Ovary (tissue), 9 donors: ENCODE measurements around the gene PPARD. TPM values are rescaled to one million over a fixed set of nuclear protein-coding genes. Genes with fewer than 3 reads are reported as not detected.

Source experiments
- DNase-seq, 5 donors: peaks; one replicate each; pipeline ENCODE4 v3.0.0-alpha.2; 2019 to 2020
- H3K27ac ChIP-seq, 2 donors: fragments of 200-600 bp; one replicate each; pipeline versions ENCODE4 v1.5.1 to v1.8.0; 2019 to 2022
- H3K27me3 ChIP-seq: fragments of 200-600 bp; one replicate; pipeline ENCODE4 v1.8.0; 2022
- H3K36me3 ChIP-seq: fragments of 200-600 bp; sonication (generic); one replicate; pipeline ENCODE4 v1.5.1; 2019
- H3K4me1 ChIP-seq: one replicate; pipeline ENCODE4 v1.8.1; 2013; ENCODE audit warnings: mild to moderate bottlenecking, moderate library complexity; ENCODE audit not compliant: insufficient read depth
- H3K4me3 ChIP-seq: fragments of 200-600 bp; sonication (generic); one replicate; pipeline ENCODE4 v1.5.1; 2017
- H3K9me3 ChIP-seq, 2 donors: fragments of 200-600 bp in 1 of 2; sonication (generic) in 1 of 2; one replicate each; pipeline versions ENCODE4 v1.5.1 to v1.8.1; 2013 to 2019; ENCODE audit warnings: mild to moderate bottlenecking in 1 of 2, moderate library complexity in 1 of 2
- CTCF ChIP-seq, 3 donors: fragments of 450-650 bp in 2 of 3; fragments of 200-600 bp in 1 of 3; IDR thresholded peaks; one replicate each; pipeline versions ENCODE4 v1.5.1 to v1.8.0; 2016 to 2022; ENCODE audit warnings: antibody characterized with exemption in 3 of 3, mild to moderate bottlenecking in 1 of 3
- EP300 ChIP-seq: sonication (generic); formaldehyde crosslinking; IDR thresholded peaks from one replicate; pipeline ENCODE4 v1.6.1; 2017; ENCODE audit warnings: antibody characterized with exemption
- POLR2A ChIP-seq: fragments of 450-650 bp; IDR thresholded peaks from one replicate; pipeline ENCODE4 v1.6.1; 2017; ENCODE audit warnings: antibody characterized with exemption, mild to moderate bottlenecking, moderate library complexity
- WGBS, 3 donors: extraction: QIAGEN DNeasy Blood & Tissue Kit in 1 of 3; methylation state at CpG; one replicate each; pipeline versions ENCODE4 v1.1.5 to v1.1.7; 2013 to 2017; 5-methylcytosine and 5-hydroxymethylcytosine counted together
- intact Hi-C, 4 donors: fragments of 100-400 bp; cut with DNase I; formaldehyde crosslinking; loops; one replicate each; pipeline versions ENCODE4 v1.11.0 to v1.15.1; 2022 to 2023
- polyA plus RNA-seq, 2 donors: library from polyadenylated mRNA; stranded (reverse); fragments of 200-250 nt in 1 of 2; fragments of 350-450 nt in 1 of 2; fragmentation: Illumina TruSeq in 1 of 2; extraction: RNeasy Lipid Tissue Mini Kit (QIAGEN cat#74804) in 1 of 2; gene quantifications; one replicate each; pipeline ENCODE4 v1.2.3, GENCODE V29; 2013 to 2014
- total RNA-seq, 7 donors: library from RNA; depleted of rRNA in 2 of 7; stranded (reverse); fragments of >200 nt in 2 of 7; fragmentation: NEBNext Ultra II Directional in 3 of 7; extraction: Animal tissue kit (Norgen Biotek cat#: 25700) in 3 of 7; gene quantifications; one replicate each; pipeline versions ENCODE4 v1.1.0 to v1.2.4, GENCODE V29; 2016 to 2023
- donor health status: DM: no; HTN: no; CAD: no; lungs with moderate emphysema.
- donor health status: DM: no; HTN: no; CAD: no.
- donor health status: Bipolar disorder and iron deficiency.
- donor health status: DM: yes; HTN: yes; CAD: no.
- donor health status: DM: no; HTN: no; CAD: no.
- donor health status: DM: yes; HTN: yes; CAD: no.

Gene PPARD
- total and polyA plus RNA-seq, 9 donors: 7.9 to 55.9 (median 25.0) TPM

- 12 to 17% (median 14%) methylated on average over 3 of the region's 3 CpGs for WGBS, 3 donors
- peaks cover 20% of the 10 kb centered on the region for H3K4me1 ChIP-seq
- intact Hi-C loops: no loop called here
Observed at GRCh38 chr6:35358086-35358485, 15.7 kb downstream of the PPARD start.

GRCh38 chr6:35359346-35359743 is 17.0 kb downstream of the PPARD start:
- Histone ChIP-seq H3K9me3 (no peaks in the 10 kb centered on the region), H3K36me3 (no peaks in the 10 kb centered on the region), H3K27me3 (no peaks in the 10 kb centered on the region), H3K4me3 (no peak overlapping the region), H3K4me1 (peaks cover 20% of the 10 kb centered on the region), H3K27ac (no peak overlapping the region)
- 97 to 99% (median 97%) methylated on average over 5 of the region's 5 CpGs for WGBS, 3 donors
- TF ChIP-seq CTCF (IDR thresholded peaks at IDR 0.05) (no peak), EP300 (no peak), POLR2A (no peak)
- peak in 1 of 5 donors; percentile 27 for DNase-seq
- intact Hi-C loops: no loop called here

More at GRCh38 chr6:35358086-35358485, 15.7 kb downstream of the PPARD start:
- DNase-seq: peak in 2 of 5 donors; percentile 10 to 13
- no peak overlapping the region for H3K27ac ChIP-seq
- no peaks in the 10 kb centered on the region for H3K27me3 ChIP-seq
- no peak overlapping the region for H3K4me3 ChIP-seq
- no peaks in the 10 kb centered on the region for H3K36me3 ChIP-seq
- TF ChIP-seq EP300 (no peak), POLR2A (no peak), CTCF (IDR thresholded peaks at IDR 0.05) (no peak)
- H3K9me3 ChIP-seq: no peaks in the 10 kb centered on the region

- Histone ChIP-seq H3K4me3 (no peak overlapping the region), H3K27ac (no peak overlapping the region), H3K36me3 (no peaks in the 10 kb centered on the region), H3K27me3 (no peaks in the 10 kb centered on the region), H3K4me1 (peaks cover 20% of the 10 kb centered on the region), H3K9me3 (no peaks in the 10 kb centered on the region)
- TF ChIP-seq POLR2A: no peak
- no peak for TF ChIP-seq CTCF (IDR thresholded peaks at IDR 0.05)
- no peak for TF ChIP-seq EP300
- WGBS, 3 donors: 9% methylated on average over 2 of the region's 2 CpGs
- peak in 4 of 5 donors; percentile 41 to 69 (median 63) for DNase-seq
- intact Hi-C loops: no loop called here
Observed at GRCh38 chr6:35359744-35360348, 17.5 kb downstream of the PPARD start.

GRCh38 chr6:35360349-35361138 is 18.2 kb downstream of the PPARD start:
- no peaks in the 10 kb centered on the region for H3K27me3 ChIP-seq
- H3K9me3 ChIP-seq: no peaks in the 10 kb centered on the region
- TF ChIP-seq POLR2A (no peak), CTCF (IDR thresholded peaks at IDR 0.05) (no peak)
- WGBS, 3 donors: 72 to 75% (median 72%) methylated on average over 8 of the region's 8 CpGs
- peaks cover 20% of the 10 kb centered on the region for H3K4me1 ChIP-seq
- no peak overlapping the region for H3K4me3 ChIP-seq
- H3K36me3 ChIP-seq: no peaks in the 10 kb centered on the region
- intact Hi-C loops: no loop called here
- peak in 1 of 5 donors; percentile 43 for DNase-seq
- no peak overlapping the region for H3K27ac ChIP-seq
